SU-DHL-6 (cell line): ENCODE data around the gene LGR6.
"Not testable (repeated sequence)": the region's sequence is repeated elsewhere in the genome, so short reads cannot be mapped to it uniquely, and the experiment has no call there.

ENCODE experiments used
- EZH2phosphoT487 ChIP-seq: fragments of 200-600 bp; sonication (generic), shearing (Covaris generic); conservative IDR thresholded peaks from 2 replicates; pipeline ENCODE4 v1.6.1; 2018; ENCODE audit warnings: mild to moderate bottlenecking, antibody characterized with exemption, low read length, moderate library complexity, mixed read lengths
- TF ChIP-seq, protein P1 (sequence below): fragments of 200-600 bp; sonication (generic); IDR thresholded peaks from one replicate; pipeline ENCODE4 v1.5.1; 2017; ENCODE audit warnings: antibody characterized with exemption, mild to moderate bottlenecking, low read length, moderate library complexity; ENCODE audit not compliant: insufficient read depth, poor library complexity, severe bottlenecking

DNA sequence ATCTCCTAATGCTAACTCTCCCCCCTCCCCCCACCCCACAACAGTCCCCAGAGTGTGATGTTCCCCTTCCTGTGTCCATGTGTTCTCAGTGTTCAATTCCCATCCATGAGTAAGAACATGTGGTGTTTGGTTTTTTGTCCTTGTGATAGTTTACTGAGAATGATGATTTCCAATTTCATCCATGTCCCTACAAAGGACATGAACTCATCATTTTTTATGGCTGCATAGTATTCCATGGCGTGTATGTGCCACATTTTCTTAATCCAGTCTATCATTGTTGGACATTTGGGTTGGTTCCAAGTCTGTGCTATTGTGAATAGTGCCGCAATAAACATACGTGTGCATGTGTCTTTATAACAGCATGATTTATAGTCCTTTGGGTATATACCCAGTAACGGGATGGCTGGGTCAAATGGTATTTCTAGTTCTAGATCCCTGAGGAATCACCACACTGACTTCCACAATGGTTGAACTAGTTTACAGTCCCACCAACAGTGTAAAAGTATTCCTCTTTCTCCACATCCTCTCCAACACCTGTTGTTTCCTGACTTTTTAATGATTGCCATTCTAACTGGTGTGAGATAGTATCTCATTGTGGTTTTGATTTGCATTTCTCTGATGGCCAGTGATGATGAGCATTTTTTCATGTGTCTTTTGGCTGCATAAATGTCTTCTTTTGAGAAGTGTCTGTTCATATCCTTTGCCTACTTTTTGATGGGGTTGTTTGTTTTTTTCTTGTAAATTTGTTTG is 67.8 kb downstream of the LGR6 start:
- TF ChIP-seq, protein P1, sequence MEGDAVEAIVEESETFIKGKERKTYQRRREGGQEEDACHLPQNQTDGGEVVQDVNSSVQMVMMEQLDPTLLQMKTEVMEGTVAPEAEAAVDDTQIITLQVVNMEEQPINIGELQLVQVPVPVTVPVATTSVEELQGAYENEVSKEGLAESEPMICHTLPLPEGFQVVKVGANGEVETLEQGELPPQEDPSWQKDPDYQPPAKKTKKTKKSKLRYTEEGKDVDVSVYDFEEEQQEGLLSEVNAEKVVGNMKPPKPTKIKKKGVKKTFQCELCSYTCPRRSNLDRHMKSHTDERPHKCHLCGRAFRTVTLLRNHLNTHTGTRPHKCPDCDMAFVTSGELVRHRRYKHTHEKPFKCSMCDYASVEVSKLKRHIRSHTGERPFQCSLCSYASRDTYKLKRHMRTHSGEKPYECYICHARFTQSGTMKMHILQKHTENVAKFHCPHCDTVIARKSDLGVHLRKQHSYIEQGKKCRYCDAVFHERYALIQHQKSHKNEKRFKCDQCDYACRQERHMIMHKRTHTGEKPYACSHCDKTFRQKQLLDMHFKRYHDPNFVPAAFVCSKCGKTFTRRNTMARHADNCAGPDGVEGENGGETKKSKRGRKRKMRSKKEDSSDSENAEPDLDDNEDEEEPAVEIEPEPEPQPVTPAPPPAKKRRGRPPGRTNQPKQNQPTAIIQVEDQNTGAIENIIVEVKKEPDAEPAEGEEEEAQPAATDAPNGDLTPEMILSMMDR: not testable (repeated sequence)
- not testable (repeated sequence) for TF ChIP-seq EZH2phosphoT487
